GM23338 (cell line): ENCODE data around the gene REELD1. TPM values are rescaled to one million over a fixed set of nuclear protein-coding genes. Genes with fewer than 3 reads are reported as not detected.

ENCODE experiments used
- ATAC-seq: fragments of 200-7000 bp; cut with Tn5 transposase; 3 replicates; pipeline ENCODE4 v1.9.1; 2020
- DNase-seq: peaks from one replicate; pipeline ENCODE4 v3.0.0-alpha.2; 2015; ENCODE audit warnings: low spot score
- H2AFZ ChIP-seq: fragments of 200-600 bp; sonication (generic); 2 replicates; pipeline ENCODE4 v1.8.0; 2016; ENCODE audit warnings: antibody characterized with exemption, mild to moderate bottlenecking, moderate library complexity
- H3F3A ChIP-seq: fragments of 200-600 bp; sonication (generic); replicated peaks from 2 replicates; pipeline ENCODE4 v1.8.0; 2017; ENCODE audit warnings: antibody characterized with exemption, mixed run types, low read depth
- H3K27ac ChIP-seq: fragments of 200-600 bp; sonication (generic); 2 replicates; pipeline ENCODE4 v1.6.1; 2016; ENCODE audit warnings: low read depth
- H3K27me3 ChIP-seq: fragments of 200-600 bp; sonication (generic); 2 replicates; pipeline ENCODE4 v1.8.0; 2016; ENCODE audit warnings: mild to moderate bottlenecking, mixed run types, moderate library complexity; ENCODE audit not compliant: insufficient read depth
- H3K36me3 ChIP-seq: fragments of 200-600 bp; sonication (generic); 2 replicates; pipeline ENCODE4 v1.8.0; 2016; ENCODE audit warnings: mild to moderate bottlenecking; ENCODE audit not compliant: insufficient read depth
- H3K4me1 ChIP-seq: fragments of 200-600 bp; sonication (generic); 2 replicates; pipeline ENCODE4 v1.8.0; 2016; ENCODE audit warnings: mild to moderate bottlenecking, moderate library complexity; ENCODE audit not compliant: insufficient read depth
- H3K4me2 ChIP-seq: fragments of 200-600 bp; sonication (generic); 2 replicates; pipeline ENCODE4 v1.7.1; 2017; ENCODE audit warnings: mixed run types
- H3K4me3 ChIP-seq: fragments of 200-600 bp; sonication (generic); 2 replicates; pipeline ENCODE4 v1.6.1; 2016; ENCODE audit warnings: mixed run types
- H3K79me2 ChIP-seq: fragments of 200-600 bp; sonication (generic); replicated peaks from 2 replicates; pipeline ENCODE4 v1.8.0; 2017; ENCODE audit warnings: mild to moderate bottlenecking; ENCODE audit not compliant: insufficient read depth
- H3K9me2 ChIP-seq: fragments of 200-600 bp; sonication (generic); 2 replicates; pipeline ENCODE4 v1.8.0; 2017; ENCODE audit not compliant: insufficient read depth
- H4K20me1 ChIP-seq: fragments of 200-600 bp; sonication (generic); replicated peaks from 2 replicates; pipeline ENCODE4 v1.8.0; 2017; ENCODE audit warnings: mild to moderate bottlenecking; ENCODE audit not compliant: insufficient read depth
- H3K27ac Mint-ChIP-seq: 2 replicates; pipeline ENCODE4 v1.8.0; 2020; ENCODE audit warnings: inconsistent platforms, mild to moderate bottlenecking, moderate library complexity, mixed read lengths
- H3K27me3 Mint-ChIP-seq: 3 replicates; pipeline ENCODE4 v1.8.0; 2022; ENCODE audit warnings: low read depth, mild to moderate bottlenecking, moderate library complexity, mixed read lengths, inconsistent platforms; ENCODE audit not compliant: insufficient read depth, poor library complexity
- H3K36me3 Mint-ChIP-seq: 3 replicates; pipeline ENCODE4 v1.8.0; 2021; ENCODE audit warnings: low read depth, mild to moderate bottlenecking, inconsistent platforms, moderate library complexity, mixed read lengths
- H3K4me1 Mint-ChIP-seq: 3 replicates; pipeline ENCODE4 v1.8.0; 2020; ENCODE audit warnings: mild to moderate bottlenecking, inconsistent platforms, mixed read lengths
- H3K4me3 Mint-ChIP-seq: 3 replicates; pipeline ENCODE4 v1.8.0; 2021; ENCODE audit warnings: moderate library complexity, mild to moderate bottlenecking, inconsistent platforms, mixed read lengths
- H3K9me3 Mint-ChIP-seq: 3 replicates; pipeline ENCODE4 v1.8.0; 2020; ENCODE audit warnings: moderate library complexity, mild to moderate bottlenecking, inconsistent platforms, mixed read lengths
- EZH2phosphoT487 ChIP-seq: fragments of 200-600 bp; sonication (generic); IDR thresholded peaks from one replicate; pipeline ENCODE4 v1.8.1; 2018; ENCODE audit warnings: antibody characterized with exemption; ENCODE audit not compliant: unreplicated experiment
- POLR2AphosphoS5 ChIP-seq: IDR thresholded peaks from 2 replicates; pipeline ENCODE4 v1.6.1; 2016; ENCODE audit warnings: antibody characterized with exemption, low read depth
- REST ChIP-seq: IDR thresholded peaks from one replicate; pipeline ENCODE4 v1.6.1; 2018; ENCODE audit warnings: antibody characterized with exemption; ENCODE audit not compliant: unreplicated experiment
- STAT1 ChIP-seq: IDR thresholded peaks from one replicate; pipeline ENCODE4 v1.6.1; 2016; ENCODE audit warnings: antibody characterized with exemption; ENCODE audit not compliant: unreplicated experiment
- ZNF462 ChIP-seq: fragments of 250-450 bp; sonication (Bioruptor Pico); IDR thresholded peaks from 2 replicates; pipeline ENCODE4 v1.5.0; 2020; ENCODE audit warnings: mild to moderate bottlenecking, moderate library complexity
- polyA plus RNA-seq: library from polyadenylated mRNA; unstranded; fragments of >200 nt; fragmentation: Nextera tagmentation; extraction: Ambion mirVana; gene quantifications from 2 replicates; pipeline ENCODE4 v1.2.1, GENCODE V29; 2016
- total RNA-seq: library from RNA; depleted of rRNA; stranded (reverse); fragments of >200 nt; shearing (Covaris generic); gene quantifications from 2 replicates; pipeline ENCODE4 v1.2.3, GENCODE V29; 2014

Gene REELD1
- total and polyA plus RNA-seq, 2 experiments from 2014 or later, result 0.19 TPM; not detected in 1

DNA sequence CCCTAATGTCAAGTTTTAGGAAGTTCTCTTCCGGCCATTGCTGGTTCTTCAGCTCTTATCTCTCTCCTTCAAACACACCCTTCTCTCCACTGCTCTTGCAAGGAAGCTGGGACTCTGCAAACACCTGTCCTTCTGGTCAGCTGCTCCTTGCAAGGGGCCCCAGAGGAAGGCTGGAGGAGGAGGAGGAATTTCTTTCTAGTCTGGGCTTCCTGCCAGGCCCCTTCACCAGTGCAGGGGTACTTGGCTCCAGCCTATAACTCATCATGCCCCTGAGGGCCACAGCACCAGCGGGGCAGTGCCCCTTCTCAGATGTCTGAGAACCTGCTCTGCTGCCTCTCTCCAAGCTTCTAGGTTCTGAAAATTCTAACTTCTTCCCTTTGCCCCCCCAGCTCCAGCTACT is 46.7 kb downstream of the REELD1 start (continued):
- TF ChIP-seq REST (no peak), EZH2phosphoT487 (no peak), POLR2AphosphoS5 (no peak)

DNA sequence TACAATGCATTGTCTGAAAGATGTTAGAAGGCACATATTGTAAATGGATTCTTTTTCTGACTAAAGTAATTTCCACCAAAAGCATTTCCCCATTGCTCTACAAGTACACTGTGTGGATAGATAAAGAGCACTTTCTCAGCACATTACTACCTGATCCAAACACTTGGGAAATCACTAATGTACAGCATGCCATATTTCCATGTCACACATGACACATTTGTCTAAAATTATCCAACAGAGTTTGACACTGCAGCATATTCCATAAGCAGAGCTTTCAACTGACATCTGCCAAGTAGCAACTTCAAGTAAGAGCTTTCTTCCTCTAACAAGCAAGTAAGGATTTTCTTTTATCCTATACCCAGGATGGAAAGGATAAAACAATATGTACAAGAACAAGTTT is 49.5 kb downstream of the REELD1 start:
- peaks cover 2% of the 10 kb centered on the region for H3K27me3 Mint-ChIP-seq
- no peak overlapping the region for H3K27ac Mint-ChIP-seq
- TF ChIP-seq STAT1 (no peak), ZNF462 (CRISPR knock-in tag) (no peak), POLR2AphosphoS5 (no peak)
- peaks cover 21% of the 10 kb centered on the region for H3K4me1 ChIP-seq
- H3K4me3 Mint-ChIP-seq, result no peak overlapping the region
- H3K9me2 ChIP-seq, result peaks cover 9% of the 10 kb centered on the region
- H3K4me3 ChIP-seq, result no peak overlapping the region
- peaks cover 10% of the 10 kb centered on the region for H3K4me1 Mint-ChIP-seq
- no peak overlapping the region for H2AFZ ChIP-seq
- H3F3A ChIP-seq, result no peaks in the 10 kb centered on the region
- no peaks in the 10 kb centered on the region for H3K79me2 ChIP-seq
- H3K4me2 ChIP-seq, result no peak overlapping the region
- H3K27ac ChIP-seq, result no peak overlapping the region
- H4K20me1 ChIP-seq, result no peaks in the 10 kb centered on the region
- no peaks in the 10 kb centered on the region for H3K36me3 Mint-ChIP-seq
- H3K36me3 ChIP-seq, result no peaks in the 10 kb centered on the region
- no peak for DNase-seq
- no peak for ATAC-seq
- no peaks in the 10 kb centered on the region for H3K9me3 Mint-ChIP-seq
- H3K27me3 ChIP-seq, result no peaks in the 10 kb centered on the region
